Sigmoid colon (tissue), 7 donors: ENCODE results near the gene DIP2C. TPM values are rescaled to one million over a fixed set of nuclear protein-coding genes. Genes with fewer than 3 reads are reported as not detected.

Source experiments
- DNase-seq: peaks from one replicate; pipeline ENCODE4 v3.0.0-alpha.2; 2019
- H3K27ac ChIP-seq, 4 donors: fragments of 200-600 bp; sonication (generic); one replicate each; pipeline ENCODE4 v1.5.1; 2016 to 2019; ENCODE audit warnings: mild to moderate bottlenecking in 1 of 4
- H3K27me3 ChIP-seq, 3 donors: fragments of 200-600 bp; sonication (generic); one replicate each; pipeline ENCODE4 v1.5.1; 2019; ENCODE audit warnings: mild to moderate bottlenecking in 1 of 3
- H3K36me3 ChIP-seq, 4 donors: fragments of 200-600 bp; sonication (generic); one replicate each; pipeline ENCODE4 v1.5.1; 2016 to 2019
- H3K4me1 ChIP-seq, 4 donors: fragments of 200-600 bp; sonication (generic); one replicate each; pipeline ENCODE4 v1.5.1; 2017 to 2019
- H3K4me3 ChIP-seq, 4 donors: fragments of 200-600 bp; sonication (generic); one replicate each; pipeline ENCODE4 v1.5.1; 2017 to 2019; ENCODE audit warnings: mild to moderate bottlenecking in 2 of 4, moderate library complexity in 1 of 4
- H3K9me3 ChIP-seq, 4 donors: fragments of 200-600 bp in 3 of 4; sonication (generic) in 3 of 4; one replicate each; pipeline versions ENCODE4 v1.5.1 to v1.6.1; 2013 to 2019
- CTCF ChIP-seq, 4 experiments: fragments of 450-650 bp in 3 of 4; fragments of 200-600 bp in 1 of 4; IDR thresholded peaks; one replicate each; pipeline ENCODE4 v1.5.1; 2016 to 2019; ENCODE audit warnings: antibody characterized with exemption in 4 of 4, mild to moderate bottlenecking in 3 of 4, moderate library complexity in 2 of 4
- EP300 ChIP-seq, 4 donors: sonication (generic); formaldehyde crosslinking; IDR thresholded peaks; one replicate each; pipeline ENCODE4 v1.6.1; 2017; ENCODE audit warnings: antibody characterized with exemption in 4 of 4
- POLR2A ChIP-seq, 2 donors: fragments of 450-650 bp; IDR thresholded peaks; one replicate each; pipeline ENCODE4 v1.6.1; 2016; ENCODE audit warnings: antibody characterized with exemption in 2 of 2, mild to moderate bottlenecking in 2 of 2, moderate library complexity in 2 of 2
- POLR2AphosphoS5 ChIP-seq, 4 donors: sonication (generic); formaldehyde crosslinking; IDR thresholded peaks; one replicate each; pipeline ENCODE4 v1.6.1; 2017; ENCODE audit warnings: antibody characterized with exemption in 4 of 4
- WGBS, 2 donors: extraction: QIAGEN DNeasy Blood & Tissue Kit; methylation state at CpG; one replicate each; pipeline ENCODE4 v1.1.7; 2013; 5-methylcytosine and 5-hydroxymethylcytosine counted together
- intact Hi-C: fragments of 100-400 bp; cut with DNase I; formaldehyde crosslinking; loops from one replicate; pipeline ENCODE4 v1.15.1; 2023
- polyA plus RNA-seq, 3 donors: library from polyadenylated mRNA; stranded (reverse); fragments of 200-250 nt; gene quantifications; one replicate each; pipeline ENCODE4 v1.2.3, GENCODE V29; 2013
- total RNA-seq, 4 donors: library from RNA; depleted of rRNA; stranded (reverse); fragments of >200 nt; gene quantifications; one replicate each; pipeline ENCODE4 v1.1.0, GENCODE V29; 2016
- donor health status: healthy with polysubstance abuse.
- donor health status: Bipolar disorder and iron deficiency.
- donor health status: healthy.

DIP2C gene
- total and polyA plus RNA-seq, 7 donors: 1.8 to 67.9 (median 42.1) TPM

- Histone ChIP-seq H3K36me3 (no peaks in the 10 kb centered on the region), H3K4me1 (peaks cover 0 to 69% (median 45%) of the 10 kb centered on the region in 4 donors), H3K4me3 (no peak overlapping the region), H3K9me3 (peaks cover 0 to 4% (median 0%) of the 10 kb centered on the region in 4 donors), H3K27ac (no peak overlapping the region), H3K27me3 (no peaks in the 10 kb centered on the region)
- no peak for TF ChIP-seq POLR2A (IDR thresholded peaks at IDR 0.05)
- no peak for TF ChIP-seq EP300 (IDR thresholded peaks at IDR 0.05)
- no peak for TF ChIP-seq POLR2AphosphoS5 (IDR thresholded peaks at IDR 0.05)
- no peak for DNase-seq
- WGBS, 2 donors: 89 to 92% methylated on average over 5 of the region's 5 CpGs
- intact Hi-C loops: no loop called here
These were observed 124.3 kb downstream of the DIP2C start for GRCh38 chr10:565146-565545.

GRCh38 chr10:563827-564226 lies 125.6 kb downstream of the DIP2C start:
- Histone ChIP-seq H3K4me1 (peaks cover 0 to 79% (median 54%) of the 10 kb centered on the region in 4 donors), H3K27ac (no peak overlapping the region), H3K36me3 (no peaks in the 10 kb centered on the region), H3K4me3 (no peak overlapping the region), H3K27me3 (no peaks in the 10 kb centered on the region), H3K9me3 (peaks cover 0 to 4% (median 0%) of the 10 kb centered on the region in 4 donors)
- TF ChIP-seq POLR2A (IDR thresholded peaks at IDR 0.05) (no peak), CTCF (IDR thresholded peaks at IDR 0.05) (no peak), POLR2AphosphoS5 (IDR thresholded peaks at IDR 0.05) (no peak), EP300 (IDR thresholded peaks at IDR 0.05) (no peak)
- intact Hi-C loops: loop anchor here (5.0 kb wide), 1 partner anchor 42 kb away; no protein-coding TSS in a partner anchor
- DNase-seq: no peak
- 91 to 96% methylated on average over 5 of the region's 5 CpGs for WGBS, 2 donors

GRCh38 chr10:562142-562541 lies 127.3 kb downstream of the DIP2C start:
- DNase-seq: no peak
- TF ChIP-seq POLR2A (IDR thresholded peaks at IDR 0.05): no peak
- peak in 2 of 4 donors; percentile 20 to 43 for TF ChIP-seq POLR2AphosphoS5 (IDR thresholded peaks at IDR 0.05)
- TF ChIP-seq CTCF (IDR thresholded peaks at IDR 0.05): no peak
- no peaks in the 10 kb centered on the region for H3K36me3 ChIP-seq
- no peak overlapping the region for H3K4me3 ChIP-seq
- peaks cover 0 to 4% (median 0%) of the 10 kb centered on the region in 4 donors for H3K9me3 ChIP-seq
- no peaks in the 10 kb centered on the region for H3K27me3 ChIP-seq
- intact Hi-C loops: loop anchor here (5.0 kb wide), 1 partner anchor 40 kb away; no protein-coding TSS in a partner anchor
- peaks cover 0 to 86% (median 61%) of the 10 kb centered on the region in 4 donors for H3K4me1 ChIP-seq
- 89 to 91% methylated on average over 4 of the region's 4 CpGs for WGBS, 2 donors
- H3K27ac ChIP-seq: peak overlapping the region in 2 of 4 donors; percentile 46 to 52

- Histone ChIP-seq H3K27ac (peak overlapping the region in 2 of 4 donors; percentile 51 to 52), H3K36me3 (no peaks in the 10 kb centered on the region), H3K9me3 (peaks cover 0 to 4% (median 0%) of the 10 kb centered on the region in 4 donors), H3K4me1 (peaks cover 0 to 86% (median 63%) of the 10 kb centered on the region in 4 donors), H3K4me3 (no peak overlapping the region), H3K27me3 (no peaks in the 10 kb centered on the region)
- no peak for TF ChIP-seq EP300 (IDR thresholded peaks at IDR 0.05)
- TF ChIP-seq POLR2A (IDR thresholded peaks at IDR 0.05): no peak
- TF ChIP-seq POLR2AphosphoS5 (IDR thresholded peaks at IDR 0.05): no peak
- no peak for TF ChIP-seq CTCF (IDR thresholded peaks at IDR 0.05)
- 87 to 89% methylated on average over 12 of the region's 12 CpGs for WGBS, 2 donors
- intact Hi-C loops: loop anchor here (5.0 kb wide), 1 partner anchor 39 kb away; no protein-coding TSS in a partner anchor
- no peak for DNase-seq
These were observed 127.7 kb downstream of the DIP2C start for GRCh38 chr10:561721-562120.

- DNase-seq: no peak
- Histone ChIP-seq H3K36me3 (no peaks in the 10 kb centered on the region), H3K27me3 (no peaks in the 10 kb centered on the region), H3K9me3 (peaks cover 0 to 4% (median 0%) of the 10 kb centered on the region in 4 donors), H3K4me3 (no peak overlapping the region), H3K4me1 (peaks cover 0 to 78% (median 60%) of the 10 kb centered on the region in 4 donors), H3K27ac (no peak overlapping the region)
- TF ChIP-seq POLR2A (IDR thresholded peaks at IDR 0.05): no peak
- no peak for TF ChIP-seq EP300 (IDR thresholded peaks at IDR 0.05)
- no peak for TF ChIP-seq CTCF (IDR thresholded peaks at IDR 0.05)
- intact Hi-C loops: loop anchor here (5.0 kb wide), 1 partner anchor 38 kb away; no protein-coding TSS in a partner anchor
- WGBS, 2 donors: 94 to 95% methylated on average over 11 of the region's 11 CpGs
These were observed 129.0 kb downstream of the DIP2C start for GRCh38 chr10:560314-560992.
